Body of pancreas (tissue), 4 donors: ENCODE results near the gene ZNF236. TPM values are rescaled to one million over a fixed set of nuclear protein-coding genes. Genes with fewer than 3 reads are reported as not detected.

ENCODE experiments used
- ATAC-seq: fragments of 150-250 bp; one replicate; pipeline ENCODE4 v1.9.1; 2016
- DNase-seq, 4 donors: peaks; one replicate each; pipeline ENCODE4 v3.0.0-alpha.2; 2019
- H3K27ac ChIP-seq, 4 donors: fragments of 200-600 bp; sonication (generic); 1 replicate in 3 of 4; 2 replicates in 1 of 4; pipeline versions ENCODE4 v1.5.1 to v1.6.1; 2016 to 2019; ENCODE audit warnings: mild to moderate bottlenecking in 1 of 4, mixed read lengths in 1 of 4, moderate library complexity in 1 of 4
- H3K27me3 ChIP-seq, 2 donors: fragments of 200-600 bp; sonication (generic); one replicate each; pipeline ENCODE4 v1.6.0; 2016; ENCODE audit warnings: mild to moderate bottlenecking in 1 of 2
- H3K36me3 ChIP-seq, 2 donors: fragments of 200-600 bp; sonication (generic); replicated peaks in 1 of 2; 2 replicates each; pipeline ENCODE4 v1.5.1; 2016; ENCODE audit warnings: low read depth in 2 of 2; ENCODE audit not compliant: insufficient read depth in 1 of 2
- H3K4me1 ChIP-seq: fragments of 200-600 bp; sonication (generic); one replicate; pipeline ENCODE4 v1.6.0; 2016
- H3K4me3 ChIP-seq, 2 donors: fragments of 200-600 bp; sonication (generic); 1 replicate in 1 of 2; 2 replicates in 1 of 2; pipeline ENCODE4 v1.5.1; 2016 to 2019
- H3K9me3 ChIP-seq, 3 donors: fragments of 200-600 bp; sonication (generic); 1 replicate in 2 of 3; 2 replicates in 1 of 3; pipeline ENCODE4 v1.5.1; 2016
- CTCF ChIP-seq, 7 experiments: fragments of 450-650 bp in 4 of 7; fragments of 200-600 bp in 3 of 7; sonication (generic) in 3 of 7; IDR thresholded peaks; one replicate each; pipeline ENCODE4 v1.5.1; 2016 to 2019; ENCODE audit warnings: antibody characterized with exemption in 7 of 7
- POLR2A ChIP-seq, 3 donors: fragments of 450-650 bp; IDR thresholded peaks; one replicate each; pipeline ENCODE4 v1.6.1; 2016; ENCODE audit warnings: antibody characterized with exemption in 3 of 3, mild to moderate bottlenecking in 2 of 3
- WGBS, 2 donors: methylation state at CpG; one replicate each; pipeline ENCODE4 v1.1.5; 2017; 5-methylcytosine and 5-hydroxymethylcytosine counted together
- intact Hi-C: fragments of 100-400 bp; cut with DNase I; formaldehyde crosslinking; loops from one replicate; pipeline ENCODE4 v1.15.1; 2023
- total RNA-seq, 2 donors: library from RNA; depleted of rRNA; stranded (reverse); fragments of >200 nt; gene quantifications; one replicate each; pipeline ENCODE4 v1.1.0, GENCODE V29; 2016

The ZNF236 gene
- total RNA-seq, 2 donors from 2014 or later = 9.6 to 22.7 TPM

- TF ChIP-seq CTCF (IDR thresholded peaks at IDR 0.05) = no peak
- TF ChIP-seq POLR2A (IDR thresholded peaks at IDR 0.05) = no peak
- DNase-seq (no peak), ATAC-seq (no peak)
- H3K4me1 ChIP-seq = peaks cover 22% of the 10 kb centered on the region
- no peak overlapping the region for H3K27ac ChIP-seq
- no peak overlapping the region for H3K4me3 ChIP-seq
- no peaks in the 10 kb centered on the region for H3K36me3 ChIP-seq
- no peaks in the 10 kb centered on the region for H3K9me3 ChIP-seq
- intact Hi-C loops = no loop called here
- H3K27me3 ChIP-seq = no peaks in the 10 kb centered on the region
- 76 to 81% methylated on average over 9 to 11 of the region's 11 CpGs for WGBS, 2 donors
These were observed 5.1 kb downstream of the ZNF236 start for GRCh38 chr18:76827205-76828200.

GRCh38 chr18:76834379-76834778, 12.0 kb downstream of the ZNF236 start:
- no peak overlapping the region for H3K27ac ChIP-seq
- no peaks in the 10 kb centered on the region for H3K36me3 ChIP-seq
- TF ChIP-seq POLR2A (IDR thresholded peaks at IDR 0.05) (no peak), CTCF (IDR thresholded peaks at IDR 0.05) (no peak)
- intact Hi-C loops = no loop called here
- no peak overlapping the region for H3K4me3 ChIP-seq
- no peaks in the 10 kb centered on the region for H3K27me3 ChIP-seq
- H3K4me1 ChIP-seq = peaks cover 13% of the 10 kb centered on the region
- 89 to 94% methylated on average over 6 of the region's 6 CpGs for WGBS, 2 donors
- no peak for DNase-seq
- no peaks in the 10 kb centered on the region for H3K9me3 ChIP-seq
- ATAC-seq = no peak

GRCh38 chr18:76835380-76835779, 13.0 kb downstream of the ZNF236 start:
- no peaks in the 10 kb centered on the region for H3K36me3 ChIP-seq
- H3K27me3 ChIP-seq = no peaks in the 10 kb centered on the region
- H3K4me1 ChIP-seq = peaks cover 16% of the 10 kb centered on the region
- no peak overlapping the region for H3K4me3 ChIP-seq
- ATAC-seq (no peak), DNase-seq (no peak)
- H3K27ac ChIP-seq = no peak overlapping the region
- no peak for TF ChIP-seq POLR2A (IDR thresholded peaks at IDR 0.05)
- intact Hi-C loops = no loop called here
- no peaks in the 10 kb centered on the region for H3K9me3 ChIP-seq

GRCh38 chr18:76837071-76837470, 14.7 kb downstream of the ZNF236 start:
- no peak overlapping the region for H3K4me3 ChIP-seq
- no peak for DNase-seq
- ATAC-seq = no peak
- H3K27ac ChIP-seq = peak overlapping the region in 2 of 4 donors; percentile 9 to 30
- no peaks in the 10 kb centered on the region for H3K9me3 ChIP-seq
- no peaks in the 10 kb centered on the region for H3K27me3 ChIP-seq
- H3K4me1 ChIP-seq = peaks cover 26% of the 10 kb centered on the region
- whole genome bisulfite sequencing, 2 donors = 64 to 83% methylated on average over 6 of the region's 6 CpGs
- no peaks in the 10 kb centered on the region for H3K36me3 ChIP-seq
- no peak for TF ChIP-seq CTCF (IDR thresholded peaks at IDR 0.05)
- no peak for TF ChIP-seq POLR2A (IDR thresholded peaks at IDR 0.05)
- intact Hi-C loops = no loop called here

- Histone ChIP-seq H3K36me3 (no peaks in the 10 kb centered on the region), H3K27me3 (no peaks in the 10 kb centered on the region), H3K4me3 (no peak overlapping the region), H3K27ac (peak overlapping the region in 3 of 4 donors; percentile 12 to 18 (median 13)), H3K9me3 (no peaks in the 10 kb centered on the region), H3K4me1 (peaks cover 36% of the 10 kb centered on the region)
- DNase-seq (no peak), ATAC-seq (no peak)
- WGBS, 2 donors = 18 to 31% methylated on average over 3 of the region's 3 CpGs
- TF ChIP-seq CTCF (IDR thresholded peaks at IDR 0.05) (no peak), POLR2A (IDR thresholded peaks at IDR 0.05) (no peak)
- intact Hi-C loops = no loop called here
These were observed 15.8 kb downstream of the ZNF236 start for GRCh38 chr18:76838182-76838581.
